WTC11 (cell line): ENCODE measurements around the gene SPANXN4. TPM values are rescaled to one million over a fixed set of nuclear protein-coding genes. Genes with fewer than 3 reads are reported as not detected.

Source experiments
- ATAC-seq: fragments of 200-7000 bp; cut with Tn5 transposase; 2 replicates; pipeline ENCODE4 v1.10.0; 2021; ENCODE audit warnings: mild to moderate bottlenecking, moderate library complexity
- CTCF ChIA-PET: fragments of 300-600 bp; sonication (Branson Sonifier 250); formaldehyde crosslinking; loops from one replicate; lab custom pipeline; 2021; ENCODE audit warnings: antibody characterized with exemption; lab: Charles Lee
- POLR2A ChIA-PET: fragments of 350-600 bp; sonication (Branson Sonifier 250); formaldehyde crosslinking; loops from one replicate; lab custom pipeline; 2021; ENCODE audit warnings: antibody characterized with exemption; lab: Charles Lee
- DNase-seq: peaks from one replicate; pipeline ENCODE4 v3.0.0; 2021; ENCODE audit warnings: low spot score
- H3K27ac Mint-ChIP-seq: 2 replicates; pipeline ENCODE4 v1.8.0; 2021; ENCODE audit warnings: mixed read lengths
- H3K27me3 Mint-ChIP-seq: 2 replicates; pipeline ENCODE4 v1.8.0; 2021; ENCODE audit warnings: low read depth, mild to moderate bottlenecking, moderate library complexity, mixed read lengths
- H3K36me3 Mint-ChIP-seq: 2 replicates; pipeline ENCODE4 v1.8.0; 2021; ENCODE audit warnings: mixed read lengths
- H3K4me1 Mint-ChIP-seq: 2 replicates; pipeline ENCODE4 v1.8.0; 2022; ENCODE audit warnings: mixed read lengths
- H3K4me3 Mint-ChIP-seq: 2 replicates; pipeline ENCODE4 v1.8.0; 2021; ENCODE audit warnings: mild to moderate bottlenecking, moderate library complexity, mixed read lengths
- H3K9me3 Mint-ChIP-seq: 2 replicates; pipeline ENCODE4 v1.8.0; 2021; ENCODE audit warnings: mixed read lengths
- AFF4 ChIP-seq: sonication (generic); formaldehyde crosslinking; IDR thresholded peaks from 2 replicates; pipeline ENCODE4 v1.8.1; 2023; ENCODE audit warnings: mild to moderate bottlenecking, missing genetic modification reagents, borderline replicate concordance
- ATF1 ChIP-seq: sonication (generic); formaldehyde crosslinking; IDR thresholded peaks from 2 replicates; pipeline ENCODE4 v1.8.1; 2023; ENCODE audit warnings: mild to moderate bottlenecking, moderate library complexity, missing genetic modification reagents
- ESRRA ChIP-seq: sonication (generic); formaldehyde crosslinking; IDR thresholded peaks from 2 replicates; pipeline ENCODE4 v1.8.1; 2022; ENCODE audit warnings: mild to moderate bottlenecking, missing genetic modification reagents, borderline replicate concordance
- HMGA2 ChIP-seq: fragments of 250-450 bp; sonication (Bioruptor Pico); IDR thresholded peaks from 2 replicates; pipeline ENCODE4 v1.4.0; 2021; ENCODE audit warnings: mild to moderate bottlenecking, moderate library complexity
- JAZF1 ChIP-seq: fragments of 250-450 bp; sonication (Bioruptor Pico); IDR thresholded peaks from 2 replicates; pipeline ENCODE4 v1.9.0; 2021; ENCODE audit warnings: moderate library complexity, mild to moderate bottlenecking, inconsistent platforms
- JUN ChIP-seq: sonication (generic); formaldehyde crosslinking; IDR thresholded peaks from 2 replicates; pipeline ENCODE4 v1.8.0; 2023; ENCODE audit warnings: mild to moderate bottlenecking, missing genetic modification reagents
- SP1 ChIP-seq: sonication (generic); formaldehyde crosslinking; conservative IDR thresholded peaks from 2 replicates; pipeline ENCODE4 v1.8.1; 2022; ENCODE audit warnings: missing genetic modification reagents
- TCF7 ChIP-seq: sonication (generic); formaldehyde crosslinking; IDR thresholded peaks from 2 replicates; pipeline ENCODE4 v1.8.0; 2022; ENCODE audit warnings: mild to moderate bottlenecking, low read depth, missing genetic modification reagents, moderate library complexity
- TEAD1 ChIP-seq: sonication (generic); formaldehyde crosslinking; IDR thresholded peaks from 2 replicates; pipeline ENCODE4 v1.8.0; 2022; ENCODE audit warnings: mild to moderate bottlenecking, missing genetic modification reagents
- TP53 ChIP-seq: sonication (generic); formaldehyde crosslinking; IDR thresholded peaks from 2 replicates; pipeline ENCODE4 v1.8.1; 2023; ENCODE audit warnings: mild to moderate bottlenecking, missing genetic modification reagents
- ZNF219 ChIP-seq: sonication (generic); formaldehyde crosslinking; IDR thresholded peaks from 2 replicates; pipeline ENCODE4 v1.8.0; 2023; ENCODE audit warnings: missing genetic modification reagents, mild to moderate bottlenecking, borderline replicate concordance
- ZNF671 ChIP-seq: fragments of 250-450 bp; sonication (Bioruptor Pico); IDR thresholded peaks from 2 replicates; pipeline ENCODE4 v1.8.0; 2021; ENCODE audit warnings: mild to moderate bottlenecking
- total RNA-seq: library from RNA; stranded (reverse); gene quantifications from 3 replicates; pipeline ENCODE4 v1.2.3, GENCODE V29; 2021
- TF ChIP-seq, protein P1 (sequence below): sonication (generic); formaldehyde crosslinking; IDR thresholded peaks from 2 replicates; pipeline ENCODE4 v1.8.1; 2022; ENCODE audit warnings: mild to moderate bottlenecking, missing genetic modification reagents, moderate library complexity, borderline replicate concordance
- TF ChIP-seq, protein P2 (sequence below): fragments of 250-450 bp; sonication (Bioruptor Pico); IDR thresholded peaks from 2 replicates; pipeline ENCODE4 v1.9.0; 2021; ENCODE audit warnings: moderate library complexity, mild to moderate bottlenecking, inconsistent platforms, borderline replicate concordance
- TF ChIP-seq, protein P3 (sequence below): sonication (generic); formaldehyde crosslinking; IDR thresholded peaks from 2 replicates; pipeline ENCODE4 v1.8.0; 2022; ENCODE audit warnings: mild to moderate bottlenecking, missing genetic modification reagents
- TF ChIP-seq, protein P4 (sequence below): sonication (generic); formaldehyde crosslinking; IDR thresholded peaks from 2 replicates; pipeline ENCODE4 v1.8.0; 2022; ENCODE audit warnings: missing genetic modification reagents
- TF ChIP-seq, protein P5 (sequence below): sonication (generic); formaldehyde crosslinking; IDR thresholded peaks from 2 replicates; pipeline ENCODE4 v1.8.1; 2022; ENCODE audit warnings: missing genetic modification reagents, borderline replicate concordance
- TF ChIP-seq, protein P6 (sequence below): sonication (generic); formaldehyde crosslinking; IDR thresholded peaks from 2 replicates; pipeline ENCODE4 v1.8.1; 2023; ENCODE audit warnings: mild to moderate bottlenecking, missing genetic modification reagents, moderate library complexity

The SPANXN4 gene
- total RNA-seq, 1 experiment from 2014 or later: not detected

- TF ChIP-seq, protein P1, sequence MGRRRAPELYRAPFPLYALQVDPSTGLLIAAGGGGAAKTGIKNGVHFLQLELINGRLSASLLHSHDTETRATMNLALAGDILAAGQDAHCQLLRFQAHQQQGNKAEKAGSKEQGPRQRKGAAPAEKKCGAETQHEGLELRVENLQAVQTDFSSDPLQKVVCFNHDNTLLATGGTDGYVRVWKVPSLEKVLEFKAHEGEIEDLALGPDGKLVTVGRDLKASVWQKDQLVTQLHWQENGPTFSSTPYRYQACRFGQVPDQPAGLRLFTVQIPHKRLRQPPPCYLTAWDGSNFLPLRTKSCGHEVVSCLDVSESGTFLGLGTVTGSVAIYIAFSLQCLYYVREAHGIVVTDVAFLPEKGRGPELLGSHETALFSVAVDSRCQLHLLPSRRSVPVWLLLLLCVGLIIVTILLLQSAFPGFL (CRISPR knock-in tag): no peak
- TF ChIP-seq SP1 (CRISPR knock-in tag): no peak
- TF ChIP-seq HMGA2: no peak
- TF ChIP-seq JAZF1 (CRISPR knock-in tag): no peak
- TF ChIP-seq, protein P2, sequence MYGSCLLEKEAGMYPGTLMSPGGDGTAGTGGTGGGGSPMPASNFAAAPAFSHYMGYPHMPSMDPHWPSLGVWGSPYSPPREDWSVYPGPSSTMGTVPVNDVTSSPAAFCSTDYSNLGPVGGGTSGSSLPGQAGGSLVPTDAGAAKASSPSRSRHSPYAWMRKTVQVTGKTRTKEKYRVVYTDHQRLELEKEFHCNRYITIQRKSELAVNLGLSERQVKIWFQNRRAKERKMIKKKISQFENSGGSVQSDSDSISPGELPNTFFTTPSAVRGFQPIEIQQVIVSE (CRISPR knock-in tag): no peak
- TF ChIP-seq ZNF671 (CRISPR knock-in tag): no peak
- TF ChIP-seq, all 79 proteins: peak for 0
Observed at GRCh38 chrX:142978130-142978684, 47.5 kb upstream of the SPANXN4 start (continued).

DNA sequence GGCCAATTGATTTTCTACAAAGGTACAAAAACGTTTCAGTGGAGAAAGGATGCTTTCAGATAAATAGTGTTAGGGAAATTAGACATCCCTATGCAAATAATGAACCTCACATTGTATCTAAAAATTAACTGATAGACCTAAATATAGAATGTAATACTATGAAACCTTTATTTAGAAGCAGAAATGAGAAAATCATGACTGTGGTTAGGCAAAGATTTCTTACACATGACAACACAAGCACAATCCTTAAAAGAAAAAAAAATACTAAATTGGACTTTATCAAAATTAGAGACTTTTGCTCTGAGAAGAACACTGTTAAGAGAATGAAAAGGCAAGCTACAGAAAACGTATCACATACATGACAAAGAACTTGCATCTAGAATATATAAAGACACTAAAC is 43.0 kb upstream of the SPANXN4 start:
- peaks cover 69% of the 10 kb centered on the region for H3K9me3 Mint-ChIP-seq
- peaks cover 30% of the 10 kb centered on the region for H3K36me3 Mint-ChIP-seq
- TF ChIP-seq, protein P2 (CRISPR knock-in tag): no peak
- TF ChIP-seq, protein P3, sequence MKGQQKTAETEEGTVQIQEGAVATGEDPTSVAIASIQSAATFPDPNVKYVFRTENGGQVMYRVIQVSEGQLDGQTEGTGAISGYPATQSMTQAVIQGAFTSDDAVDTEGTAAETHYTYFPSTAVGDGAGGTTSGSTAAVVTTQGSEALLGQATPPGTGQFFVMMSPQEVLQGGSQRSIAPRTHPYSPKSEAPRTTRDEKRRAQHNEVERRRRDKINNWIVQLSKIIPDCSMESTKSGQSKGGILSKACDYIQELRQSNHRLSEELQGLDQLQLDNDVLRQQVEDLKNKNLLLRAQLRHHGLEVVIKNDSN (CRISPR knock-in tag): no peak
- TF ChIP-seq, protein P4, sequence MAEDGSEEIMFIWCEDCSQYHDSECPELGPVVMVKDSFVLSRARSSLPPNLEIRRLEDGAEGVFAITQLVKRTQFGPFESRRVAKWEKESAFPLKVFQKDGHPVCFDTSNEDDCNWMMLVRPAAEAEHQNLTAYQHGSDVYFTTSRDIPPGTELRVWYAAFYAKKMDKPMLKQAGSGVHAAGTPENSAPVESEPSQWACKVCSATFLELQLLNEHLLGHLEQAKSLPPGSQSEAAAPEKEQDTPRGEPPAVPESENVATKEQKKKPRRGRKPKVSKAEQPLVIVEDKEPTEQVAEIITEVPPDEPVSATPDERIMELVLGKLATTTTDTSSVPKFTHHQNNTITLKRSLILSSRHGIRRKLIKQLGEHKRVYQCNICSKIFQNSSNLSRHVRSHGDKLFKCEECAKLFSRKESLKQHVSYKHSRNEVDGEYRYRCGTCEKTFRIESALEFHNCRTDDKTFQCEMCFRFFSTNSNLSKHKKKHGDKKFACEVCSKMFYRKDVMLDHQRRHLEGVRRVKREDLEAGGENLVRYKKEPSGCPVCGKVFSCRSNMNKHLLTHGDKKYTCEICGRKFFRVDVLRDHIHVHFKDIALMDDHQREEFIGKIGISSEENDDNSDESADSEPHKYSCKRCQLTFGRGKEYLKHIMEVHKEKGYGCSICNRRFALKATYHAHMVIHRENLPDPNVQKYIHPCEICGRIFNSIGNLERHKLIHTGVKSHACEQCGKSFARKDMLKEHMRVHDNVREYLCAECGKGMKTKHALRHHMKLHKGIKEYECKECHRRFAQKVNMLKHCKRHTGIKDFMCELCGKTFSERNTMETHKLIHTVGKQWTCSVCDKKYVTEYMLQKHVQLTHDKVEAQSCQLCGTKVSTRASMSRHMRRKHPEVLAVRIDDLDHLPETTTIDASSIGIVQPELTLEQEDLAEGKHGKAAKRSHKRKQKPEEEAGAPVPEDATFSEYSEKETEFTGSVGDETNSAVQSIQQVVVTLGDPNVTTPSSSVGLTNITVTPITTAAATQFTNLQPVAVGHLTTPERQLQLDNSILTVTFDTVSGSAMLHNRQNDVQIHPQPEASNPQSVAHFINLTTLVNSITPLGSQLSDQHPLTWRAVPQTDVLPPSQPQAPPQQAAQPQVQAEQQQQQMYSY (CRISPR knock-in tag): no peak
- no peak for TF ChIP-seq ATF1 (CRISPR knock-in tag)
- no peak for TF ChIP-seq TEAD1 (CRISPR knock-in tag)
- no peak for TF ChIP-seq ZNF219 (CRISPR knock-in tag)
- no peak for TF ChIP-seq TCF7
- TF ChIP-seq ESRRA (CRISPR knock-in tag): no peak
- DNase-seq: no peak
- no peaks in the 10 kb centered on the region for H3K4me1 Mint-ChIP-seq
- no peaks in the 10 kb centered on the region; the same call in none of the 2 replicates for H3K27me3 Mint-ChIP-seq
- no peak for ATAC-seq
- H3K4me3 Mint-ChIP-seq: no peak overlapping the region
- no peak overlapping the region for H3K27ac Mint-ChIP-seq
- ChIA-PET CTCF (no interaction called here), POLR2A (no interaction called here)

GRCh38 chrX:142994988-142995387 is 30.7 kb upstream of the SPANXN4 start:
- no peak for ATAC-seq
- no peak overlapping the region for H3K27ac Mint-ChIP-seq
- POLR2A ChIA-PET: no interaction called here
- TF ChIP-seq TP53 (CRISPR knock-in tag): no peak
- TF ChIP-seq, protein P1 (CRISPR knock-in tag): no peak
- TF ChIP-seq TCF7: no peak
- no peak for TF ChIP-seq AFF4 (CRISPR knock-in tag)
- TF ChIP-seq, protein P5, sequence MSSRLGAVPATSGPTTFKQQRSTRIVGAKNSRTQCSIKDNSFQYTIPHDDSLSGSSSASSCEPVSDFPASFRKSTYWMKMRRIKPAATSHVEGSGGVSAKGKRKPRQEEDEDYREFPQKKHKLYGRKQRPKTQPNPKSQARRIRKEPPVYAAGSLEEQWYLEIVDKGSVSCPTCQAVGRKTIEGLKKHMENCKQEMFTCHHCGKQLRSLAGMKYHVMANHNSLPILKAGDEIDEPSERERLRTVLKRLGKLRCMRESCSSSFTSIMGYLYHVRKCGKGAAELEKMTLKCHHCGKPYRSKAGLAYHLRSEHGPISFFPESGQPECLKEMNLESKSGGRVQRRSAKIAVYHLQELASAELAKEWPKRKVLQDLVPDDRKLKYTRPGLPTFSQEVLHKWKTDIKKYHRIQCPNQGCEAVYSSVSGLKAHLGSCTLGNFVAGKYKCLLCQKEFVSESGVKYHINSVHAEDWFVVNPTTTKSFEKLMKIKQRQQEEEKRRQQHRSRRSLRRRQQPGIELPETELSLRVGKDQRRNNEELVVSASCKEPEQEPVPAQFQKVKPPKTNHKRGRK (CRISPR knock-in tag): no peak
- TF ChIP-seq, protein P6, sequence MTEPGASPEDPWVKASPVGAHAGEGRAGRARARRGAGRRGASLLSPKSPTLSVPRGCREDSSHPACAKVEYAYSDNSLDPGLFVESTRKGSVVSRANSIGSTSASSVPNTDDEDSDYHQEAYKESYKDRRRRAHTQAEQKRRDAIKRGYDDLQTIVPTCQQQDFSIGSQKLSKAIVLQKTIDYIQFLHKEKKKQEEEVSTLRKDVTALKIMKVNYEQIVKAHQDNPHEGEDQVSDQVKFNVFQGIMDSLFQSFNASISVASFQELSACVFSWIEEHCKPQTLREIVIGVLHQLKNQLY (CRISPR knock-in tag): no peak
- TF ChIP-seq JUN: no peak

More at GRCh38 chrX:142994988-142995387, 30.7 kb upstream of the SPANXN4 start:
- Mint-ChIP-seq H3K9me3 (peaks cover 56% of the 10 kb centered on the region), H3K36me3 (peaks cover 24% of the 10 kb centered on the region), H3K27me3 (peaks cover 3% of the 10 kb centered on the region), H3K4me3 (no peak overlapping the region), H3K4me1 (no peaks in the 10 kb centered on the region)
- CTCF ChIA-PET: no interaction called here
- no peak for DNase-seq
